ENCODE data around the gene MAP2K1. TPM values are rescaled to one million over a fixed set of nuclear protein-coding genes. Genes with fewer than 3 reads are reported as not detected.

The MAP2K1 gene
- polyA plus RNA-seq, 6 donors from 2014 or later: 40.0 to 45.8 (median 42.5) TPM

- Mint-ChIP-seq H3K4me3 (no peak overlapping the region), H3K27me3 (no peaks in the 10 kb centered on the region), H3K4me1 (peaks cover 19 to 33% (median 23%) of the 10 kb centered on the region in 3 donors), H3K9me3 (no peaks in the 10 kb centered on the region), H3K27ac (peak overlapping the region in 2 of 6 donors; percentile 41 to 92), H3K36me3 (no peaks in the 10 kb centered on the region)
- ATAC-seq (ENCODE audit: low read depth in 2 of 2): no peak
- no peak for DNase-seq
These were observed 88.3 kb downstream of the MAP2K1 start for GRCh38 chr15:66474963-66475362.

GRCh38 chr15:66476535-66476934 lies 89.8 kb downstream of the MAP2K1 start:
- no peak for DNase-seq
- no peaks in the 10 kb centered on the region for H3K27me3 Mint-ChIP-seq
- peak overlapping the region in 4 of 6 donors; percentile 2 to 74 (median 59) for H3K27ac Mint-ChIP-seq
- H3K36me3 Mint-ChIP-seq: peaks cover 4 to 11% of the 10 kb centered on the region in 2 donors
- H3K9me3 Mint-ChIP-seq: no peaks in the 10 kb centered on the region
- peaks cover 19 to 23% (median 23%) of the 10 kb centered on the region in 3 donors for H3K4me1 Mint-ChIP-seq
- no peak for ATAC-seq (ENCODE audit: low read depth in 2 of 2)
- no peak overlapping the region for H3K4me3 Mint-ChIP-seq

- DNase-seq: no peak
- Mint-ChIP-seq H3K27ac (peak overlapping the region in 3 of 6 donors; percentile 11 to 62 (median 54)), H3K4me1 (peaks cover 18 to 25% (median 19%) of the 10 kb centered on the region in 3 donors), H3K9me3 (no peaks in the 10 kb centered on the region), H3K36me3 (peaks cover 9 to 15% of the 10 kb centered on the region in 2 donors), H3K27me3 (no peaks in the 10 kb centered on the region), H3K4me3 (no peak overlapping the region)
- no peak for ATAC-seq (ENCODE audit: low read depth in 2 of 2)
These were observed 90.3 kb downstream of the MAP2K1 start for GRCh38 chr15:66477011-66477410.

GRCh38 chr15:66480267-66480666 lies 93.6 kb downstream of the MAP2K1 start:
- Mint-ChIP-seq H3K27me3 (no peaks in the 10 kb centered on the region), H3K9me3 (no peaks in the 10 kb centered on the region), H3K36me3 (peaks cover 17 to 31% of the 10 kb centered on the region in 2 donors), H3K4me1 (peaks cover 6 to 21% (median 16%) of the 10 kb centered on the region in 3 donors), H3K27ac (no peak overlapping the region), H3K4me3 (no peak overlapping the region)
- ATAC-seq (ENCODE audit: low read depth in 2 of 2) (no peak), DNase-seq (no peak)

GRCh38 chr15:66481107-66481856 lies 94.6 kb downstream of the MAP2K1 start:
- ATAC-seq (ENCODE audit: low read depth in 2 of 2) (no peak), DNase-seq (no peak)
- Mint-ChIP-seq H3K27ac (peak overlapping the region in 4 of 6 donors; percentile 20 to 81 (median 30)), H3K4me1 (peaks cover 6 to 19% (median 13%) of the 10 kb centered on the region in 3 donors), H3K27me3 (no peaks in the 10 kb centered on the region), H3K36me3 (peaks cover 17 to 31% of the 10 kb centered on the region in 2 donors), H3K4me3 (peak overlapping the region in 1 of 8 donors; percentile 68), H3K9me3 (no peaks in the 10 kb centered on the region)

GRCh38 chr15:66482539-66482938 lies 95.8 kb downstream of the MAP2K1 start:
- H3K4me1 Mint-ChIP-seq: peaks cover 6 to 16% (median 12%) of the 10 kb centered on the region in 3 donors
- H3K27ac Mint-ChIP-seq: peak overlapping the region in 3 of 6 donors; percentile 12 to 89 (median 54)
- H3K36me3 Mint-ChIP-seq: peaks cover 17 to 31% of the 10 kb centered on the region in 2 donors
- no peaks in the 10 kb centered on the region for H3K27me3 Mint-ChIP-seq
- DNase-seq: no peak
- H3K4me3 Mint-ChIP-seq: no peak overlapping the region
- no peak for ATAC-seq (ENCODE audit: low read depth in 2 of 2)
- no peaks in the 10 kb centered on the region for H3K9me3 Mint-ChIP-seq

GRCh38 chr15:66483131-66483566 lies 96.4 kb downstream of the MAP2K1 start:
- H3K4me3 Mint-ChIP-seq: no peak overlapping the region
- H3K27me3 Mint-ChIP-seq: no peaks in the 10 kb centered on the region
- no peak overlapping the region for H3K27ac Mint-ChIP-seq
- DNase-seq (no peak), ATAC-seq (ENCODE audit: low read depth in 2 of 2) (no peak)
- no peaks in the 10 kb centered on the region for H3K9me3 Mint-ChIP-seq
- peaks cover 17 to 31% of the 10 kb centered on the region in 2 donors for H3K36me3 Mint-ChIP-seq
- H3K4me1 Mint-ChIP-seq: peaks cover 6 to 16% (median 12%) of the 10 kb centered on the region in 3 donors

GRCh38 chr15:66484539-66485112 lies 97.9 kb downstream of the MAP2K1 start:
- no peaks in the 10 kb centered on the region for H3K27me3 Mint-ChIP-seq
- peaks cover under 1 to 11% (median 4%) of the 10 kb centered on the region in 3 donors for H3K4me1 Mint-ChIP-seq
- ATAC-seq (ENCODE audit: low read depth in 2 of 2): no peak
- H3K4me3 Mint-ChIP-seq: no peak overlapping the region
- DNase-seq: no peak
- H3K27ac Mint-ChIP-seq: peak overlapping the region in 3 of 6 donors; percentile 31 to 47 (median 31)
- peaks cover 17 to 31% of the 10 kb centered on the region in 2 donors for H3K36me3 Mint-ChIP-seq
- H3K9me3 Mint-ChIP-seq: no peaks in the 10 kb centered on the region

GRCh38 chr15:66486887-66487286 lies 100.2 kb downstream of the MAP2K1 start:
- H3K9me3 Mint-ChIP-seq: no peaks in the 10 kb centered on the region
- H3K36me3 Mint-ChIP-seq: peaks cover 13 to 17% of the 10 kb centered on the region in 2 donors
- ATAC-seq (ENCODE audit: low read depth in 2 of 2) (no peak), DNase-seq (no peak)
- no peaks in the 10 kb centered on the region for H3K27me3 Mint-ChIP-seq
- no peak overlapping the region for H3K4me3 Mint-ChIP-seq
- H3K27ac Mint-ChIP-seq: peak overlapping the region in 1 of 6 donors; percentile 44
- H3K4me1 Mint-ChIP-seq: peaks cover 0 to 4% (median 4%) of the 10 kb centered on the region in 3 donors

GRCh38 chr15:66488525-66488924 lies 101.8 kb downstream of the MAP2K1 start:
- Mint-ChIP-seq H3K27ac (peak overlapping the region in 1 of 6 donors; percentile 59), H3K4me3 (no peak overlapping the region), H3K9me3 (no peaks in the 10 kb centered on the region), H3K4me1 (peaks cover 0 to 4% (median 0%) of the 10 kb centered on the region in 3 donors), H3K27me3 (no peaks in the 10 kb centered on the region), H3K36me3 (peaks cover under 1 to 8% of the 10 kb centered on the region in 2 donors)
- ATAC-seq (ENCODE audit: low read depth in 2 of 2) (no peak), DNase-seq (no peak)

- DNase-seq (no peak), ATAC-seq (ENCODE audit: low read depth in 2 of 2) (no peak)
- peaks cover 0 to 7% (median 2%) of the 10 kb centered on the region in 3 donors for H3K4me1 Mint-ChIP-seq
- H3K4me3 Mint-ChIP-seq: no peak overlapping the region
- H3K36me3 Mint-ChIP-seq: peaks cover 4 to 11% of the 10 kb centered on the region in 2 donors
- H3K27me3 Mint-ChIP-seq: no peaks in the 10 kb centered on the region
- no peaks in the 10 kb centered on the region for H3K9me3 Mint-ChIP-seq
- peak overlapping the region in 2 of 6 donors; percentile 16 to 82 for H3K27ac Mint-ChIP-seq
These were observed 102.6 kb downstream of the MAP2K1 start for GRCh38 chr15:66489179-66489791.

GRCh38 chr15:66491846-66492245 lies 105.1 kb downstream of the MAP2K1 start:
- Mint-ChIP-seq H3K27me3 (no peaks in the 10 kb centered on the region), H3K4me1 (peaks cover 5 to 21% (median 11%) of the 10 kb centered on the region in 3 donors), H3K4me3 (no peak overlapping the region), H3K36me3 (peaks cover 8 to 14% of the 10 kb centered on the region in 2 donors), H3K27ac (no peak overlapping the region), H3K9me3 (no peaks in the 10 kb centered on the region)
- ATAC-seq (ENCODE audit: low read depth in 2 of 2): no peak
- DNase-seq: no peak

GRCh38 chr15:66494262-66494661 lies 107.5 kb downstream of the MAP2K1 start:
- H3K9me3 Mint-ChIP-seq: no peaks in the 10 kb centered on the region
- H3K36me3 Mint-ChIP-seq: peaks cover 8 to 14% of the 10 kb centered on the region in 2 donors
- DNase-seq (no peak), ATAC-seq (ENCODE audit: low read depth in 2 of 2) (no peak)
- H3K4me3 Mint-ChIP-seq: peak overlapping the region in 2 of 8 donors; percentile 37 to 82
- H3K4me1 Mint-ChIP-seq: peaks cover 13 to 35% (median 22%) of the 10 kb centered on the region in 3 donors
- H3K27ac Mint-ChIP-seq: peak overlapping the region in 4 of 6 donors; percentile 4 to 79 (median 34)
- H3K27me3 Mint-ChIP-seq: no peaks in the 10 kb centered on the region

Measured in naive B cell (primary cell).